ENCODE measurements around the gene ERFL.

The ERFL gene

GRCh38 chr19:41895745-41896580 lies 32.3 kb downstream of the ERFL start:
- DNase-seq = no peak

- DNase-seq = no peak
Observed at GRCh38 chr19:41894350-41894749, 33.9 kb downstream of the ERFL start.

GRCh38 chr19:41893899-41894298 lies 34.4 kb downstream of the ERFL start:
- no peak for DNase-seq

- DNase-seq = no peak
Observed at GRCh38 chr19:41892173-41892902, 35.9 kb downstream of the ERFL start.

- DNase-seq = no peak
Observed at GRCh38 chr19:41890936-41891335, 37.3 kb downstream of the ERFL start.

GRCh38 chr19:41889896-41890295 lies 38.4 kb downstream of the ERFL start:
- DNase-seq = no peak

GRCh38 chr19:41888926-41889325 lies 39.3 kb downstream of the ERFL start:
- no peak for DNase-seq

GRCh38 chr19:41887711-41888382 lies 40.4 kb downstream of the ERFL start:
- peak; percentile 94 for DNase-seq

- peak; percentile 84 for DNase-seq
Observed at GRCh38 chr19:41886761-41887710, 41.2 kb downstream of the ERFL start.

- peak; percentile 95 for DNase-seq
Observed at GRCh38 chr19:41883821-41884733, 44.2 kb downstream of the ERFL start.

- no peak for DNase-seq
Observed at GRCh38 chr19:41883463-41883820, 44.8 kb downstream of the ERFL start.

GRCh38 chr19:41882568-41883462 lies 45.4 kb downstream of the ERFL start, which contains the start of gene ARHGEF1:
Gene ARHGEF1, plus strand, starts transcription at chr19:41883184. Its CDS starts 4,899 bp downstream, at chr19:41888083.
- peak; percentile 88 for DNase-seq

GRCh38 chr19:41880329-41880708 lies 47.9 kb downstream of the ERFL start:
- no peak for DNase-seq

- DNase-seq = no peak
Observed at GRCh38 chr19:41879670-41880328, 48.5 kb downstream of the ERFL start.

GRCh38 chr19:41879080-41879479 lies 49.2 kb downstream of the ERFL start:
- DNase-seq = no peak

- DNase-seq = no peak
Observed at GRCh38 chr19:41877916-41878905, 50.0 kb downstream of the ERFL start.

GRCh38 chr19:41876847-41877832 lies 51.1 kb downstream of the ERFL start, which contains the start of gene CD79A:
Gene CD79A, plus strand, starts transcription at chr19:41877279. Its CDS starts 26 bp downstream, at chr19:41877305.
- DNase-seq = no peak

Measured in activated effector memory CD4-positive, alpha-beta T cell treated with anti-CD3 and anti-CD28 coated beads, Interleukin-2, amount 50 U/mL, for 16 hours (primary cell).